Measurements from ENCODE around the gene HSP90B1.

Gene HSP90B1

DNA sequence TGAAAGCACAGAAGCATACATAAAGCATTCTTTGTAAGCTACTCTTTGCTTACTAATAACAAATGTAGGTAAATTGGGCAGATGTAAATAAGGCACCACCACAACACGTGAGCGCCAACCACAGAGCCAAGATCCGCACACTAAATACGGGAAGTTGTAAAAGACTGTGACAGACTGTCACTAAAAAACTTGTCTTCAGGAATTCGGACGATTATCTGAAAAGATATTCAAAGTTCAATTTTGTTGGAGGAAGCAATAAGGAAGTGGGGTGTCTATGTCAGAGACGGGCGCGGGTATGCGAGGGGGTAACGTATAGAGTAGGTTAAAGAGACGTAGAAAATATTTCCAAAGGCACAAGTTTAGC, 1.5 kb upstream of the HSP90B1 start:
- peak overlapping the region; percentile 69 for H3K27ac ChIP-seq
- DNase-seq (ENCODE audit: low read depth, low spot score), result no peak

DNA sequence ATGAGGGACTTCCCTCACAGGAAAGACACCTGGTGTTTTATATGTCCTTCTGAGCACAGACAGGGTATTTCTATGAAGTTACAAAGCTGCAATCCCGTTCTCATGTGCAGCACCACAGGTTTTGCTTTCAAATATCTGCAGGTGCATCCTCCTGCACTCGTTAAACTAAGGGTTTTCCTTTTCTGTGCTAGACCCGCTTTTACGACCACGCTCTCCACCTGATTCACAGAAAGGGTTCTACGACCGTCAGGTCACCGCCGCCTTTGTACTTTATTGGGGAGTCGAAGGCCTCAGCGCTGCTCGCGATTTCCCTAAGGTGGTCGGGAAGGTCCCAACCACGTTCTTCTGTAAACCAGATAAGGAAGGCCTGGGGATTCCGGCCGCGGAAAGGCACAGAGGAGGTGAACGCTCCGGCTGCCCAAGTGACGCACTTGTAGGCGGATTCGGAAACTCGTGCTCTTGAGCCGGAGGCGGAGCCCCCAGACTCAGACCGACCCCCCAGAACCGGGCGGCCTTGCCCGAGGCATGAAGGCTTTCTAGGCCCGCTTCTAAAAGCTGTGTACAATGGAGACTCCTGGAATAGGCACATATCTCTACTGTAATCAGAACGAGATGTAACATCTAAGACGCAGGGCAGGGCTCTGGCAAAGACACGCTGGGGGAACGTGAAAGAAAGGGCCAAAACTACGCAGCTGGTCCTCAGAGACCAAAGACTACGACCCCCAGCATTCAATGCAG, 995 bp upstream of the HSP90B1 start:
- DNase-seq (ENCODE audit: low read depth, low spot score), result peak; percentile 51

DNA sequence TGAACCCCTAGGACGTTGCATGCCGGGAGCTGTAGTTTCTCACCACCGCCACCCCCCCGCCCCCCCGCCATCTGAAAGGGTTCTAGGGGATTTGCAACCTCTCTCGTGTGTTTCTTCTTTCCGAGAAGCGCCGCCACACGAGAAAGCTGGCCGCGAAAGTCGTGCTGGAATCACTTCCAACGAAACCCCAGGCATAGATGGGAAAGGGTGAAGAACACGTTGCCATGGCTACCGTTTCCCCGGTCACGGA, 501 bp upstream of the HSP90B1 start:
- no peak for DNase-seq (ENCODE audit: low read depth, low spot score)
- H3K27ac ChIP-seq, result peak overlapping the region; percentile 69

More for the DNA sequence above, 995 bp upstream of the HSP90B1 start:
- H3K27ac ChIP-seq, result peak overlapping the region; percentile 69

DNA sequence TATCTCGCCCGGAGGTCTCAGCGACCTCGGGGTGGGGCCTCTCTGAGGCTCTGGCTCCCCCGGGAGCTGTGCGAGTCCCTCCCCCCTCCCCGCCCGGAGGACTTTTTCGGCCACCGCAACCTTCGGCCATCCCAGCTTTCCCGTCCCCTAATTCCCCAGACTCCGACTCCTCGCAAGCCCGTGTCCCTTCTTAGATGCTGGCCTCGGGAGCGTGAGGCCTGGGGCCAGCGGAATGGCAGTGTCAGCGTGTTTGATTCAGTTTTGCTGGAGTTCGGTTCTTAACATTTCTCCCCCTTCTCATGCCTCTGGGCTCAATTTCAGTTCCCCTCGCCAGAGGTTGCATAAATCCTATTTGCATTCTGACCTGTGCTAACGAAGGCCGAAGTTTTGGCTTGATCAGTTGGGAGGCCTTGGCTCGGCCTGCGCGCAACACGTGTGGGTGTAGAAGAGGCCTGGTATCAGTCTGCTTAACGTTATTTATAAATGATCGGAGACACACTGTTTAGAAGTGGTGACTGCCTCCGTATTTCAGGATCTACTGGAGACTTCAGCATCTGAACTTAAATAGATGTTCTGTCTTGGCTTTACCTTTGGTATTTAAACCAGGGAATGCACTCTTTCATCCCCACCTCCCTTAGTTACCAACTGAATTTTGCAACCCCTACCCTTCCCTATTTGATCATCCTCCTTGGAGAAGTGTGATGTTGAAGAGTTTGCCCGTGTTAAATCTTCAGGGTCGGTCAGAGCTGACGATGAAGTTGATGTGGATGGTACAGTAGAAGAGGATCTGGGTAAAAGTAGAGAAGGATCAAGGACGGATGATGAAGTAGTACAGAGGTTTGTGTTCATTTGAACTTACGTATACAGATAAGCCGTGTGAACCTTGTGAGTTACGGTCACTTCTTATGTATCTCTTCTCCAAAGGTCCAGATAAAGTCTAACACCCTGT, 851 bp downstream of the HSP90B1 start:
- peak overlapping the region; percentile 51 for H3K27ac ChIP-seq
- DNase-seq (ENCODE audit: low read depth, low spot score), result no peak

DNA sequence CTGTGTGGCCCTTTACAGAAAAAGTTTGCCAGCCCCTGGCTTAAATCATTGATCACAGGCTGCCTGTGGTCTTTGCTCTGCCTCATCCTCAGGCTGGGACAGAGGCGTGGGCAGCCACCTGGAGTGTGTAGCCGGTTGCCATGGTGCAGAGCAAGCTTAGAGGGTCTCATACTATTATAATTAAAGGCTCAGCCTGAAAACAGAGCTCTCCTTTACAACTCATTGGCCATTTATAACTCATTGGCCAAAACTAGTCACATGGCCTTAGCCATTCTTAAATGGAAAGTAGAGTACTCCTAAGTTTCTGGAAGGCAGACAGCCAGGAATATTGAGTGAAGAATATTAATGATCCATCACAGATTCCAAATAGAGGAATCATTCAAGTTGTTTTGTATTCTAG, 3.0 kb downstream of the HSP90B1 start:
- DNase-seq (ENCODE audit: low read depth, low spot score), result no peak
- no peak overlapping the region for H3K27ac ChIP-seq

DNA sequence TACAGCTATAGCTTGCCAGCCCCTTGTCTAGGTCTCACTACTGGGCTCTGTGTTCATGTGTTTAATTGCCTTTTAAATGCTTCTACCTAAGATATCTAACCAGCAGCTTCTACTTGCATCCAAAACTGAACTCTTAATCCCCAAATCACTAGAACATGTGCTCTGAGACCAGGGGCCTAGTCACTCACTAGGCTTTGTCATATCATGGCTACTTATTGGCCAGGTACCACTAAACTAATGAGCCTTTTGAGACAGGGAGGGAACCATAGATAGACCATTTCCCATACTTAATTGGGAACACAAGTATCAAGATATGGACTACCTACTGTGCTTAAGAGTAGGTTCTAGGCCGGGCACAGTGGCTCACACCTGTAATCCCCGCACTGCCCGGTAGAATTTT, 6.5 kb downstream of the HSP90B1 start:
- DNase-seq (ENCODE audit: low read depth, low spot score), result no peak
- H3K27ac ChIP-seq, result no peak overlapping the region

DNA sequence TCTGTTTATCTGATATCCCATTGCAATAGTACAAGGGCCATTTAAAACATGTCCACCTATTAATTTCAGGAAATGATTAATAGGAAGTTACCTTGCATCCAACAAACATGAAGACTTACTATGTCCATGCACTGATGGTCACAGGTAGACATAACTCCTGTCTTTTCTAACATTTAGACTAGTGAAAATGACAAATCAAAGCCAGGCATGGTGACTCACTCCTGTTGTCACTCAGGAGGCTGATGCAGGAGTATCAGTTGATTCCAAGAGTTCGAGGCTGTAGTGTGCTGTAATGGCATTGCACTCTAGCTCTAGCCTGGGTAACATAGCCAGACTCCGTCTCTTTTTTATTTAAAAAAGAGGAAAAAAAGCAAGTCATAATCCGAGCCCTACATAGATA, 14.8 kb downstream of the HSP90B1 start:
- no peak overlapping the region for H3K27ac ChIP-seq
- DNase-seq (ENCODE audit: low read depth, low spot score), result no peak

DNA sequence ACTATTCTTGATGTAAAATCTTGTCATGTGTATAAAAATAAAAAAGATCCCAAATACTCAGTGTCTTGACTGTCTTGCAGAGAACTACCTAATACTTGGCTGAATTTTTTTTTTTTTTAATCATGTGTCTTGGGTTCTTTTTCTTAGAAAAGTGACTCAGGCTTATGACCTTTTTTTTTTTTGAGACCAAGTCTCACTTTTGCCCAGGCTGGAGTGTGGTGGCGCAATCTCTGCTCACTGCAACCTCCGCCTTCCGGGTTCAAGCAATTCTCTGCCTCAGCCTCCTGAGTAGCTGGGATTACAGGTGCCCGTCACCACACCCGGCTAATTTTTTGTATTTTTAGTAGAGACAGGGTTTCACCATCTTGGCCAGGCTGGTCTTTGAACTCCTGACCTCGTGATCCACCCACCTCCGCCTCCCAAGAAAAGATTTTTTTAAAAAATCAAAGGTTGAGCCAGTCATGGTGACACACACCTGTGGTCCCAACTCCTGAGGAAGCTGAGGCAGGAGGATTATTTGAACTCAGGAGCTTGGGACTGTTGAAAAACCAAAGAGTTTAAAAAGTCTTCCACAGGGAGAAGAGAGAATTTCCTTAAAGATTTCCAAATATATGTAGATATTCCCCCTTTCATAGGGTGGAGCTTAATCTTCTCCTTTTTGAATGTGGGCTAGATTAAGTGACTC, 17.8 kb downstream of the HSP90B1 start:
- H3K27ac ChIP-seq, result no peak overlapping the region
- DNase-seq (ENCODE audit: low read depth, low spot score), result no peak

DNA sequence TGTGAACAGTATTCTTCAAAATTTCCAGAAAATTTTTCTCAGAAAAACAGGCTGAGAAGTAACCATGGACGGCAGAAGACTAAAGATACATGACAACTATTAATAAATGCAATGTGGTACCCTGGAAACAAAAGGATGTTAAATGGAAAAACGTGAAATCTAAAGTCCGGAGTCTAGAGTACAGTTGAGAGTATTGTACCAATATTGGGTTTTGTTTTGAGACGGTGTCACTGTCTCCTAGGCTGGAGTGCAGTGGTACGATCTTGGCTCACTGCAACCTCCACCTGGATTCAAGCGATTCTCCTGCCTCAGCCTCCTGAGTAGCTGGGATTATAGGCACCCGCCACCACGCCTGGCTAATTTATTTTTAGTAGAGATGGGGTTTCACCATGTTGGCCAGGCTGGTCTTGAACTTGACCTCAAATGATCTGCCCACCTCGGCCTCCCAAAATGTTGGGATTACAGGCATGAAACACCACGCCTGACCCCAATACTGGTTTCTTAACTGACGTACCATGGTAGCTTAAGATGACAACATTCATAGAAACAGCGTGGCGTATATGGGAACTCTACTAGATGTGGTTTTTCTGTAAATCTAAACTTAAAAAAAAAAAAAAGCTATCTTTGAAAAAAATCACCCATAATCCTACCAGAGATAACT, 18.7 kb downstream of the HSP90B1 start:
- no peak for DNase-seq (ENCODE audit: low read depth, low spot score)
- no peak overlapping the region for H3K27ac ChIP-seq

DNA sequence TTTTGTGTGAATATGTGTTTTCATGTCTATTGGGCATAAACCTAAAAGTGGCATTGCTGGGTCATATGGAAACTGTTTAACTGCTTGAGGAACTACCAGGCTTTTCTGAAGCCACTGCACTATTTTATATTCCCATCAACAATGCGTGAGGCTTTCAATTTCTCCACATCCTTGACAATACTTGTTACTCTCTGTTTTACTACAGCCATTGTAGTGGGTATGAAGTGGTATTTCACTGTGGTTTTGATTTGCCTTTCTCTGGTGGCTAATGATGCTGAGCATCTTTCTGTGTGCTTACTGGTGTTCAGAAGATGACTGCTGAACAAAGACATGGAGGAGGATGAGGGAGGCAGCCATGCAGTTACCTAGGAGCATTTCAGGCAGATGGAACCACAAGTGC, 22.3 kb downstream of the HSP90B1 start:
- no peak for DNase-seq (ENCODE audit: low read depth, low spot score)
- no peak overlapping the region for H3K27ac ChIP-seq

DNA sequence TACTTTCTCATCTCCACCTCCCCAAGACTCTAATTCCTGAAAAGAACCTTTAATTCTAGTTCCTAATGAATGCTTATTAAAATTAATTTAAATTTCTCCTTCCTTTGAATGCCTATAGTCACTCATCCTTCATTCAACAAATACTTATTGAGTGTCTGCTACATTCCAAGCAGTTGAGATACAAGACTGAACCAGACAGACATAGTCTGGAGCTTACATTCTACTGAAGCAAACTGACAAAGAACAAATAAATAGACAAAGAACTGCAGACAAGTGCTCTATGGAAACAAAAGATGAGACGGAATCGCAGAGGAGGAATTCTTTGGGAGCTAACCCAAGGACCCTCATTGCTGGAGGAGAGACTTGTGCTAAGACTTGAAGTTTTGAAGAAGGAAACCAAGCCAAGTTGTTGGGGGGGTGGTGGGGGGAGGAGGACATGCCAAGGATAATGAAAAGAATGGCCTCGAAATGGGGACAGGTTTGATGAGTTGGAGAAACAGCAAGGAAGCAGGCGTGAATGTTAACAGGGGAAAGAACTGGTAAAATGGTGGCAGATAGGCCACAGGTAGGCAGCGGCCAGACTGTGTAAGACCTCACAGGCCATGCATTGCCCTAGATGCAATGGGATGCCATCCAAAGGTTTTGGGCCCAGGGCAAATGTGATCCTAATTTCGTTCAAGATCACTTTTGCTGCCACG, 25.8 kb downstream of the HSP90B1 start:
- H3K27ac ChIP-seq, result peak overlapping the region; percentile 89
- DNase-seq (ENCODE audit: low read depth, low spot score), result no peak

DNA sequence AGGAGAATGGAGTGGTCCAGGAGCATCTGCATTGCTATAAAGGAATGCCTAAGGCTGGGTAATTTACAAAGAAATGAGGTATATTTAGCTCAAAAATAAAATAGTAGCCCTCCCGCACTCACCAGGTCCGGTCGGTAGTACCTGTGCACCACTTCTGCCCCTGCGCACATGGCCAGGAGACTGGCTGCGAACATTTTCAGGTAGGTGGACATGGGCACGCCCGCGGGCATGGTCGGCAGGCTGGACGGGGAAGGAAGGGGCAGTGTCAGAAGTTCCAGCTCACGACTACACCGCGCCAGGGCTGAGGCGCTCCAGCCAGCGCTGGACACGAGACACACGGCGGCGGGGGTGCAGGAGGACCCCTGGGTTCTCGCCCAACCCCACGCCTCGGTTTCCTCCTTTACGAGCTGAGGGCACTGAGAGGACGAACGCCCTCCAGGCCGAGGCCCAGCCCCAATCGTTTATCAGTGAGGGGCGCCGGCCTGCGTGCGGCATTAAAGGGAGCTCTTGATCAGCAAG, 26.4 kb downstream of the HSP90B1 start:
- no peak for DNase-seq (ENCODE audit: low read depth, low spot score)
- peak overlapping the region; percentile 89 for H3K27ac ChIP-seq

DNA sequence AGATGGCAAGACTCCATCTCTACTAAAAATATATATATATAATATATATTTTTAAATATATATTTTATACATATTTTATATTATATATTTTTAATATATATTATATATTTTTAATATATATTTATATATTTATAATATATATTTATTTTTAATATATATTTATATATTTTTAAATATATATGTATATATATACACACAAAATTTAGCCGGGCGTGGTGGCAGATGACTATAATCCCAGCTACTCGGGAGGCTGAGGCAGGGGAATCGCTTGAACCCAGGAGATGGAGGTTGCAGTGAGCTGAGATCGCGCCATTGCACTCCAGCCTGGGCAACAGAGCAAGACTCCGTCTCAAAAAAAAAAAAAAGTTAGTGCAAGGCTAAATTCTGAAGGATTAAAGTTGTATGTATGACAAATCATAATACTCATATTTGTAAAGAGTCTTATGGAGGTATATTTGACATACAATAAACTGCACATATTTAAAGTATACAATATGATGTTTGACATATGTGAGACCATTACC, 27.7 kb downstream of the HSP90B1 start:
- peak overlapping the region; percentile 89 for H3K27ac ChIP-seq
- DNase-seq (ENCODE audit: low read depth, low spot score), result no peak

DNA sequence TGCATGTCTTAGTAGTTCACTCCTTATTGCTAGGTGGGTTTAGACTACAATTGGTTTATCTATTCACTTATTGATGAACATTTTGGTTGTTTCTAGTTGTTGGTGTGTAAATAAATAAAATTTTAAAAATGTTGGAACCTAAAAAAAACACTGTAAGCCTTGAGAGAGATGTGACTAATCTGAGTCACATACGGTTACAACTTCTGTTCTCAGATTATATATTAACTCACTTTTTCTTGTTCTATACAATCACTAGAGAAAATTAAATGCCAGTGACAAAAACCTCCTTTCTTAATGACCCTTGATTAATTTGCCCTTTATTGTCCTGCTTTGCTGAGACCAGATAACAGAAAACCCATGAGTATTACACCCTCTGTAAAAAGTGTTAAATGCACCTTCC, 28.4 kb downstream of the HSP90B1 start:
- H3K27ac ChIP-seq, result no peak overlapping the region
- no peak for DNase-seq (ENCODE audit: low read depth, low spot score)

DNA sequence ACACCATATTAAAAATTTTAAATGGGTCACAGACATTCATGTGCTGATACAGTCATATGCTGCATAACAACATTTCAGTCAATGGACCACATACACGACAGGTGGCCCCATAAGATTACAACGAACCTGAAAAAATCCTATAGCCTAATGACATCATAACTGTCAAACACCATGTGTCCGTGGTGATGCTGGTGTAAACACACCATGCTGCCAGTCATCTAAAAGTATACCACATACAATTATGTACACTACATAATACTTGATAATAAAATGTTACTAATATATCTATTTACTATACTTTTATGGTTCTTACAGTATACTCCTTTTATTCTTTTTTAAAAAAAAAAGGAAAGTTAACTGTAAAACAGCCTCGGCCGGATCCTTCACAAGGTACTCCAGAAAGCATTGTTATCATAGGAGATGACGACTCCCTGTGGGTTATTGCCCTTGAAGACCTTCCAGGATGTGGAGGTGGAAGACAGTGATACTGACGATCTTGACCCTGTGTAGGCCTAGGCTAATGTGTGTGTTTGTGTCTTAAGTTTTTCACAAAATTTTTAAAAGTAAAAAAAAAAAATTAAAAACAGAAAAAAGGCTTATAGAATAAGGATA, 30.5 kb downstream of the HSP90B1 start:
- no peak overlapping the region for H3K27ac ChIP-seq

DNA sequence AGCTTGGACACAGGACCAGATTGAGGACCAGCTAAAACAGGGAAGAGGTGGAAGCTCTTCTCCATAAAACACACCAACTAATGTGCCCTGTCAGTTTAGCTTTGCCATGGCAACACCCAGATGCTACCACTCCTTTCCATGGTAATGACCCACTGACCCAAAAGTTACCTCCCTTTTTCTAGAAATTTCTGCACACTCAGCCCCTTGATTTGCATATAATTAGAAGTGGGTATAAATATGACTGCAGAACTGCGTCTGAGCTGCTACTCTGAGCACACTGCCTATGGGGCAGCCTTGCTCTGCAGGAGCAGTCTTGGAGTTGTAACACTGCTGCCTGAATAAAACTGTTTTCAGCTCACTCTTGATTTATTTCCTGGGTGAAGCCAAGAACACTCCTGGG, 32.3 kb downstream of the HSP90B1 start:
- no peak overlapping the region for H3K27ac ChIP-seq
- DNase-seq (ENCODE audit: low read depth, low spot score), result no peak

More for the DNA sequence above, 30.5 kb downstream of the HSP90B1 start:
- DNase-seq (ENCODE audit: low read depth, low spot score), result no peak

DNA sequence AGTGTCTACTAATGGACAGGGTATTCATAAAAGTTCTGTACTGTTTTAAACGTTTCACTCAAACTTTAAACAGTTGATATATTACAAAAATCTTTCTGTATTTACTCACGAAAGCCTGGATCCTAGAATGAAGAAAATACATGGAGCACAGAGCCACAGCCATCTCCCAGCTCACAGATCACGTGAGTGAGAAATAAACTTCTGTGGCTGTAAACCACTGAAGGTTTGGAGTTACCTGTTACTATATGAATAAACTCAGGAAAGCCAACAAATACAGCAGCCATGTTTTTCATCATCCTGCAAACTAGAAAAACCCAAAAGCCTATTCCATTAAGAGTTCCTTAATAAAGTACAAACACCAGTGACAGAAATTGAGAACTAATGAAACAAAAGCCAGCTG, 34.6 kb downstream of the HSP90B1 start:
- DNase-seq (ENCODE audit: low read depth, low spot score), result no peak
- peak overlapping the region; percentile 88 for H3K27ac ChIP-seq

DNA sequence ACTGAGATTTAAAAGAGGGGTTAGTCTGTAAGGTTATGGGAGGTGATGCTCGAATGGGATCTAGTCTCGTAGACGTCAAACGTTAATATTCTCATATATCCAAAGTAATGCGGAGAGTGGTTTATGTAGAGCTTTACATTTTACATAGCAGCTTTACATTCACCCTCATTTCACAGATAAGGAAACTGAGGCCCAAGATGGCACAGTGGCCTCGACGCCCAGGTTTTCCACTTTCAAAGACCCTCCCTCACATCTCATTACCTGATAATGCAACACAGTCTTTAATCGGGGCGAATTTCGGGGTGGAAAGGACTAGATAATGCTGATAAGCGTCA, 35.0 kb downstream of the HSP90B1 start:
- peak overlapping the region; percentile 88 for H3K27ac ChIP-seq
- DNase-seq (ENCODE audit: low read depth, low spot score), result no peak

Measured in epithelial cell of prostate (primary cell).